ENCODE measurements around the gene MCC.

- TF ChIP-seq, protein P1, sequence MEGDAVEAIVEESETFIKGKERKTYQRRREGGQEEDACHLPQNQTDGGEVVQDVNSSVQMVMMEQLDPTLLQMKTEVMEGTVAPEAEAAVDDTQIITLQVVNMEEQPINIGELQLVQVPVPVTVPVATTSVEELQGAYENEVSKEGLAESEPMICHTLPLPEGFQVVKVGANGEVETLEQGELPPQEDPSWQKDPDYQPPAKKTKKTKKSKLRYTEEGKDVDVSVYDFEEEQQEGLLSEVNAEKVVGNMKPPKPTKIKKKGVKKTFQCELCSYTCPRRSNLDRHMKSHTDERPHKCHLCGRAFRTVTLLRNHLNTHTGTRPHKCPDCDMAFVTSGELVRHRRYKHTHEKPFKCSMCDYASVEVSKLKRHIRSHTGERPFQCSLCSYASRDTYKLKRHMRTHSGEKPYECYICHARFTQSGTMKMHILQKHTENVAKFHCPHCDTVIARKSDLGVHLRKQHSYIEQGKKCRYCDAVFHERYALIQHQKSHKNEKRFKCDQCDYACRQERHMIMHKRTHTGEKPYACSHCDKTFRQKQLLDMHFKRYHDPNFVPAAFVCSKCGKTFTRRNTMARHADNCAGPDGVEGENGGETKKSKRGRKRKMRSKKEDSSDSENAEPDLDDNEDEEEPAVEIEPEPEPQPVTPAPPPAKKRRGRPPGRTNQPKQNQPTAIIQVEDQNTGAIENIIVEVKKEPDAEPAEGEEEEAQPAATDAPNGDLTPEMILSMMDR (tag by site-specific recombination; IDR thresholded peaks at IDR 0.05), result no peak
- TF ChIP-seq MZF1 (tag by site-specific recombination; IDR thresholded peaks at IDR 0.05; ENCODE audit: borderline replicate concordance), result no peak
- TF ChIP-seq, protein P2, sequence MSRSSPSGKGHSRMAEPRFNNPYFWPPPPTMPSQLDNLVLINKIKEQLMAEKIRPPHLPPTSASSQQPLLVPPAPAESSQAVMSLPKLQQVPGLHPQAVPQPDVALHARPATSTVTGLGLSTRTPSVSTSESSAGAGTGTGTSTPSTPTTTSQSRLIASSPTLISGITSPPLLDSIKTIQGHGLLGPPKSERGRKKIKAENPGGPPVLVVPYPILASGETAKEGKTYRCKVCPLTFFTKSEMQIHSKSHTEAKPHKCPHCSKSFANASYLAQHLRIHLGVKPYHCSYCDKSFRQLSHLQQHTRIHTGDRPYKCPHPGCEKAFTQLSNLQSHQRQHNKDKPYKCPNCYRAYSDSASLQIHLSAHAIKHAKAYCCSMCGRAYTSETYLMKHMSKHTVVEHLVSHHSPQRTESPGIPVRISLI (tag by site-specific recombination; IDR thresholded peaks at IDR 0.05), result no peak
- no peak for TF ChIP-seq ZNF239 (tag by site-specific recombination; IDR thresholded peaks at IDR 0.05)
- no peak for TF ChIP-seq FEZF1 (tag by site-specific recombination; IDR thresholded peaks at IDR 0.05)
- no peak for TF ChIP-seq ZBTB8A (tag by site-specific recombination; IDR thresholded peaks at IDR 0.05)
- no peak for TF ChIP-seq TCF7L2 (IDR thresholded peaks at IDR 0.05; ENCODE audit: borderline replicate concordance, low read depth, low read length)
- no peak for TF ChIP-seq ZNF133 (tag by site-specific recombination; IDR thresholded peaks at IDR 0.05)
- no peak for TF ChIP-seq ZNF837 (tag by site-specific recombination; IDR thresholded peaks at IDR 0.05)
These were observed 370.6 kb downstream of the MCC start for GRCh38 chr5:113117543-113118115.
